Left ventricle myocardium inferior (tissue), 1 donor: Measurements from ENCODE around the gene INO80. TPM values are rescaled to one million over a fixed set of nuclear protein-coding genes. Genes with fewer than 3 reads are reported as not detected.

Source experiments
- DNase-seq: peaks from one replicate; pipeline ENCODE4 v3.0.0-alpha.2; 2020
- H3K27ac ChIP-seq: fragments of 200-600 bp; replicated peaks from 2 replicates; pipeline ENCODE4 v1.8.0; 2021
- H3K27me3 ChIP-seq: fragments of 200-600 bp; 2 replicates; pipeline ENCODE4 v1.8.0; 2021; ENCODE audit warnings: low read depth
- H3K36me3 ChIP-seq: fragments of 200-600 bp; 2 replicates; pipeline ENCODE4 v1.8.0; 2021
- H3K4me1 ChIP-seq: fragments of 200-600 bp; 2 replicates; pipeline ENCODE4 v1.8.0; 2021
- H3K4me3 ChIP-seq: fragments of 200-600 bp; 2 replicates; pipeline ENCODE4 v1.8.0; 2021; ENCODE audit warnings: mild to moderate bottlenecking, moderate library complexity
- H3K9me3 ChIP-seq: fragments of 200-600 bp; replicated peaks from 2 replicates; pipeline ENCODE4 v1.8.0; 2021
- intact Hi-C: fragments of 100-400 bp; cut with micrococcal nuclease; formaldehyde crosslinking; loops from one replicate; pipeline ENCODE4 v1.11.0; 2022
- total RNA-seq: library from RNA; stranded (reverse); fragmentation: NEBNext Ultra II Directional; extraction: Animal tissue kit (Norgen Biotek cat#: 25700); gene quantifications from one replicate; pipeline ENCODE4 v1.2.1, GENCODE V29; 2021
- TF ChIP-seq, protein P1 (sequence below): fragments of 200-600 bp; IDR thresholded peaks from 2 replicates; pipeline ENCODE4 v1.8.0; 2021; ENCODE audit warnings: antibody characterized with exemption, mild to moderate bottlenecking, borderline replicate concordance
- donor health status: DM: no; HTN: yes; CAD: no; lungs with severe emphysema.

The INO80 gene
- total RNA-seq, 1 donor from 2014 or later = 8.6 TPM

DNA sequence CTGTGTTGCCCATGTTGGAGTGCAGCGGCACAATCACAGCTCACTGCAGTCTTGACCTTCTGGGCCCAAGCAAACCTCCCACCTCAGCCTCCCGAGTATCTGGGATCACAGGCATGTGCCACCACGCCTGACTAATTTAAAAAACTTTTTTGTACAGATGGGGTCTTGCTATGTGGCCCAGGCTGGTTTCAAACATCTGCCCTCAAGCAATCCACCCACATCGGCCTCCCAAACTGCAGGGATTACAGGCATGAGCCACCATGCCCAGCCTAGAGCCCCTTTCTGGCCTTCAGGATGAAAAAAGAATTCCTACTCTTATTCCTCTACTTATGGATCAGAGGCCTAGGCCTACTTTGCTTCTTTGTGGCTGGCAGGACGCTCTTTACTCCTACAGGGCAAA lies 123.3 kb downstream of the INO80 start:
- no peak overlapping the region for H3K27ac ChIP-seq

GRCh38 chr15:40992241-40992741 lies 123.8 kb downstream of the INO80 start:
- H3K4me1 ChIP-seq = no peaks in the 10 kb centered on the region
- H3K36me3 ChIP-seq = peaks cover 68% of the 10 kb centered on the region
- DNase-seq = no peak
- intact Hi-C loops = no loop called here
- no peaks in the 10 kb centered on the region for H3K9me3 ChIP-seq
- TF ChIP-seq, protein P1, sequence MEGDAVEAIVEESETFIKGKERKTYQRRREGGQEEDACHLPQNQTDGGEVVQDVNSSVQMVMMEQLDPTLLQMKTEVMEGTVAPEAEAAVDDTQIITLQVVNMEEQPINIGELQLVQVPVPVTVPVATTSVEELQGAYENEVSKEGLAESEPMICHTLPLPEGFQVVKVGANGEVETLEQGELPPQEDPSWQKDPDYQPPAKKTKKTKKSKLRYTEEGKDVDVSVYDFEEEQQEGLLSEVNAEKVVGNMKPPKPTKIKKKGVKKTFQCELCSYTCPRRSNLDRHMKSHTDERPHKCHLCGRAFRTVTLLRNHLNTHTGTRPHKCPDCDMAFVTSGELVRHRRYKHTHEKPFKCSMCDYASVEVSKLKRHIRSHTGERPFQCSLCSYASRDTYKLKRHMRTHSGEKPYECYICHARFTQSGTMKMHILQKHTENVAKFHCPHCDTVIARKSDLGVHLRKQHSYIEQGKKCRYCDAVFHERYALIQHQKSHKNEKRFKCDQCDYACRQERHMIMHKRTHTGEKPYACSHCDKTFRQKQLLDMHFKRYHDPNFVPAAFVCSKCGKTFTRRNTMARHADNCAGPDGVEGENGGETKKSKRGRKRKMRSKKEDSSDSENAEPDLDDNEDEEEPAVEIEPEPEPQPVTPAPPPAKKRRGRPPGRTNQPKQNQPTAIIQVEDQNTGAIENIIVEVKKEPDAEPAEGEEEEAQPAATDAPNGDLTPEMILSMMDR = no peak
- no peaks in the 10 kb centered on the region for H3K27me3 ChIP-seq
- H3K4me3 ChIP-seq = no peak overlapping the region
- H3K27ac ChIP-seq = no peak overlapping the region

More for the DNA sequence above, 123.3 kb downstream of the INO80 start:
- TF ChIP-seq, protein P1 = no peak
- H3K36me3 ChIP-seq = peaks cover 66% of the 10 kb centered on the region
- H3K4me1 ChIP-seq = no peaks in the 10 kb centered on the region
- intact Hi-C loops = no loop called here
- no peak overlapping the region for H3K4me3 ChIP-seq
- no peak for DNase-seq
- H3K27me3 ChIP-seq = no peaks in the 10 kb centered on the region
- H3K9me3 ChIP-seq = no peaks in the 10 kb centered on the region

DNA sequence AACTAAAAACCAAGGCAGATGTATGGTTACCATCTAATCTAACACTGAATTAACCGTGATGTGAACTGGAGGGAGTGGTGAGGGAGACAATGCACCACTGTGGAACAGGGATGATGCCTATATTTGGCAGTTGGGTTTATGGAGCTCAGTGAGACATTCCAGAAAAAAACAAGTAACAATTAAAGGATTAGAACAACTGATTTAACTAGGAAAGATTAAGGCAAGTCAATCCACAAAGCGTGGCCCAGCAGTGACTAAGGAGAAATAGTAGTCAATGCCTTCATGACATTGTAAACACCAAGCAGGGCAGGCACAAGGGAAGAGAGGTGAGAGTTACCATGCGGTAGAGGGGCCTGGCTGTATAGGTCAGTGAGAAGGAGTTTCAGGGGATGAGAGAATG lies 124.7 kb downstream of the INO80 start:
- Histone ChIP-seq H3K9me3 (no peaks in the 10 kb centered on the region), H3K36me3 (peaks cover 68% of the 10 kb centered on the region), H3K27me3 (no peaks in the 10 kb centered on the region), H3K4me3 (no peak overlapping the region), H3K4me1 (no peaks in the 10 kb centered on the region), H3K27ac (no peak overlapping the region)
- DNase-seq = no peak
- TF ChIP-seq, protein P1 = no peak
- intact Hi-C loops = no loop called here

DNA sequence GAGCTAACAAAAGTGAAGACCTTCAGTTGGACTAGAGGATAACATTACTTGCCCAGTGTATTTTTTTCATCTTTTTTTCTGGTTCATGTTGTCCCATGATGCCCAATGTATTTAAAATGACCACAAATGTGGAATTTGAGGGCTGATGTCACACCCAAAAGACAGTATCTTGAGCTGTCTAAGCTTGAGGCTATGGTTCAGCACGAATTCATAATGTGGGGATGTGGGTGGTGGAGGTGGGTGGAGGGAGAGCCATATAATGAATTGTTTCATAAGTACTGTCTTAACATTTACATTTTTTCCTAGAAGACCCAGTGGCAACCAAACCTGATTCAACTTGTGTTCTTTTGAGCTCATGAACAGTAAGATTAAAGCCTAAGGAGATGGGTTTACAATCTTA lies 125.3 kb downstream of the INO80 start:
- no peaks in the 10 kb centered on the region for H3K4me1 ChIP-seq
- no peaks in the 10 kb centered on the region for H3K27me3 ChIP-seq
- intact Hi-C loops = no loop called here
- no peak overlapping the region for H3K4me3 ChIP-seq
- H3K27ac ChIP-seq = no peak overlapping the region
- peaks cover 68% of the 10 kb centered on the region for H3K36me3 ChIP-seq
- no peaks in the 10 kb centered on the region for H3K9me3 ChIP-seq
- no peak for DNase-seq
- TF ChIP-seq, protein P1 = no peak

GRCh38 chr15:40990080-40990479 lies 126.0 kb downstream of the INO80 start:
- intact Hi-C loops = no loop called here
- Histone ChIP-seq H3K27ac (no peak overlapping the region), H3K9me3 (no peaks in the 10 kb centered on the region), H3K4me1 (no peaks in the 10 kb centered on the region), H3K4me3 (no peak overlapping the region), H3K27me3 (no peaks in the 10 kb centered on the region), H3K36me3 (peaks cover 69% of the 10 kb centered on the region)
- no peak for DNase-seq
- TF ChIP-seq, protein P1 = no peak
